Measurements from ENCODE around the gene RAVER1.
A peak's percentile ranks its signal among the peaks of the same experiment; 100 is the strongest.
"Not testable (repeated sequence)": the region's sequence is repeated elsewhere in the genome, so short reads cannot be mapped to it uniquely, and the experiment has no call there.

RAVER1 gene

DNA sequence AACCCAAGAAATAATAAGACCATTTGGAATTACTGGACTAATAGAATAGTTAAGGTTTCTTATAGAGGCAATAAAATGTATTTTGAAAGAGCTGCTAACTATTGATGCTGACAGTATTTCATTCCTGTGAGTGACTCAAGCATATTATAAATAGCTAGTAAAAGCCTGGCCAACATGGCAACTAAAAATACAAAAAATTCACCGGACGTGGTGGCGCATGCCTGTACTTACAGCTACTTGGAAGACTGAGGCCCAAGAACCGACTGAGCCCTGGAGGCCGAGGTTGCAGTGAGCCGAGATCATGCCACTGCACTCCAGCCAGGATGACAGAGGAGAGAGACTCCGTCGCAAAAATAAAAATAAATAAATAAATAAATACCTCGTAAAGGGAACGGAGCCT lies 11.5 kb upstream of the RAVER1 start:
- no peak for DNase-seq (ENCODE audit: low read depth)

DNA sequence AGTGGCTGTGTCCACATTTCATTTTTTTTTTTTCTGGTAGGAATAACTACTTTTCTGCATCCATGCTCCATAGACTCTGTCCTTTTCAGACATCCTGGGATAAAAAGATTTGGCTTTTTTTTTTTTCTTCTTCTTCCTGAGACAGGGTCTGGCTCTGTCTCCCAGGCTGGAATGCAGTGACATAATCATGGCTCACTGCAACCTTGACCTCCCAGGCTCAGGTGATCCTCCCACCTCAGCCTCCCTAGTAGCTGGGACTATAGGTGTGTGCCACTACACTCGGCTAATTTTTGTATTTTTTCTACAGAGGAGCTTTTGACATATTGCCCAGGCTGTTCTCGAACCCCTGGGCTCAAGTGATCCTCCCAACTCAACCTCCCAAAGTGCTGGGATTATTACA lies 10.2 kb upstream of the RAVER1 start:
- DNase-seq (ENCODE audit: low read depth): no peak

DNA sequence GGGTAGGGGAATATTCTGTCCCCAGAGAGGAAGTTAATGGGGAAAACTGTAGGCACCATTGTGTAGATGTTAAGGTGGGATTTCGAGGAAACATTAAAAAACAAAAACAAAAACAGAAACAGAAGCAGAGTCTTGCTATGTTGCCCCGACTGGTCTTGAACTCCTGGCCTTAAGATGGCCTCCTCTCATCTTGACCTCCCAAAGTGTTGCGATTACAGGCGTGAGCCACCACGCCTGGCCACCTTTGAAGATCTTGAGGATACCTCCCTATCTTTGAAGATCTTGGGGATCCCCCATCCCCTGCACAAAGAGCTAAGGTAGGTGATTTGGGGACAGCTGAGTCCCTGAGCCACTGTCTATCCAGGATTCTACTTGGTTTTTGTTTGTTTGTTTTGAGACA lies 6.6 kb upstream of the RAVER1 start:
- DNase-seq (ENCODE audit: low read depth): no peak

DNA sequence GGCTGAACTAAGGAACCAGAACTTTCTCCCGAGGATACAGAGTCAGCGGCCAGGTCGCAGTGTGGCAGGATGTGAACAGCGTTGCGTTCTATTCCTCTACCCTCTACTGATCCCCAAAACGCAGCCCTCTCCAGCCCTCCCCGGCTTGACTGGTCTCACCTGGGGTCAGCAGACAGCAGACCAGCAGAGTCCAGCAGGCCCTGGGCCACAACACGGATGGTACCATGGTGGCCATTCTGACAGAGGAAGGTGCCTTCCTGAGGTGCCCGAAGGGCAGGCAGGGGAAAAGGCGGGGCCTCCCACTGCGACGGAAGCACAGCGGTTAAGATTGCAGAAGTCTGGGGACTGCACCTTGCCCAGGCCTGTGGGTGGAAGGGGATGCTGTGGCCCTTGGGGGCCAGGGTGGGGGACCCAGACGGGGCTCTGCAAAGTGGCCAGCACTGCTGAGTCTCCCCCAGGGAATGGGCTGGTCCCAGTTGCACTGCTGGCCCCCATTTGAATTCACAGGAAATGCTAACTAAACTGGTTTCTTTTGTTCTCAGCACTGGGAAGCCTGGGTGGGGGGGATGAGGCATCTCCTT lies 6.1 kb upstream of the RAVER1 start, which contains the start of gene ICAM3:
Gene ICAM3, minus strand, starts transcription at position 245 of the 581 bp plus-strand sequence. Its CDS starts 10 bp downstream, at position 235.
- DNase-seq (ENCODE audit: low read depth): no peak

DNA sequence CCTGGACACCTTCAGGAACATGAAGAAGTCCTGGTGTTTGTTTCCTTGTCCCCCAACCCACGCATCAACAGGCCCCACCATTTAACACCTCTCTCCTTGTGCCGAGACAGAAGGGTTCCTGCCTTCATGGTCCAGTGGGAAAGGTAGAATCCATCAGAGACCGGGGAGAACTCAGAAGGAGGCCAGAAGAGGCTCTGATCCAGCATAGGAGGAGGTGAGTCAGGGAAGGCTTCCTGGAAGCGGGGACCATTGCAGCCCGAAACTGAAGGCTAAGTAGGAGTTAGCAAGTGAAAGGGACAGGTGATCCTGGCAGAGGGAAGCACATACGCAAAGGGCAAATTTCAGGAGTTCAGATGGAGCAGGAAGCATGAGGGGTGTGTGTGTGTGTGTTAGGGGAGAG lies 5.6 kb upstream of the RAVER1 start:
- DNase-seq (ENCODE audit: low read depth): no peak

DNA sequence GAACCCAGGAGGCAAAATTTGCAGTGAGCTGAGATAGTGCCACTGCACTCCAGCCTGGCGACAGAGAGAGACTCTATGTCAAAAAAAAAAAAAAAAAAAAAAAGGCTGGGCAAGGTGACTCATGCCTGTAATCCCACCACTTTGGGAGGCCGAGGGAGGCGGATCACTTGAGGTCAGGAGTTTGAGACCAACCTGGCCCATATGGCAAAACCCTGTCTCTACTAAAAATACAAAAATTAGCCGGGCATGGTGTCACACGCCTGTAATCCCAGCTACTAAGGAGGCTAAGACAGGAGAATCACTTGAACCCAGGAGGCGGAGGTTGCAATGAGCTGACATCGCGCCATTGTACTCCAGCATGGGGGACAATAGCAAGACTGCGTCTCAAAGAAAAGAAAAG lies 3.4 kb upstream of the RAVER1 start:
- DNase-seq (ENCODE audit: low read depth): not testable (repeated sequence)

DNA sequence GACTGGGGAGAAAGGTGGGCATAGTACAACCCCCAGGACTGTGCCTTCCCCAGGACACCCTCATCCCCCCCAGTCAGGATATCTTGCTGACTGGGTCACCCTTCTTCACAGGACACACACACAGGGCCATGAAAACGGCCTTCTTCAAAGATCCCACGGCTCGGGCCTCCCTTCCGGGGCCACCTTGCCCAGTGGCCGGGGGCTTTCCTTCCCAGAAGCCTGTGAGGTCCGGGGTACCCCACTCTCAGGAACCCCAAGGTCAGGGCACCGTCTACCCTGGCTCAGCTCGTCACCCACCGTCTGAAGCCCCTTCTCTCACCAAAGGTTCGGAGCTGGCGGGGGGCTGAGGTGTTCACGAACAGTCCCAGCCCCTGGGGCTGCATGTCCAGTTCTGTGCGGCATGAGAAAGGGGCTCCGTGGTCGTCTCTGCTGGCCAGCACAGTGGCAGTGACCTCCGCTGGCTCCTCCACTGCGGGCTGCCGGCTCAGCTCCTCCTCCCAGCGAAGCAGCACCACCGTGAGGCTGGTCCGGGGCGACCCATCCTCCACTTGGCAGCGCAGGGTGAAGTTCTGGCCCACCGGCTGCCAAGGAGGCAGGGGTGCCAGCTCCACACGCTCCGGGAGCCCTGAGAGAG lies 2.1 kb upstream of the RAVER1 start:
- no peak for DNase-seq (ENCODE audit: low read depth)

DNA sequence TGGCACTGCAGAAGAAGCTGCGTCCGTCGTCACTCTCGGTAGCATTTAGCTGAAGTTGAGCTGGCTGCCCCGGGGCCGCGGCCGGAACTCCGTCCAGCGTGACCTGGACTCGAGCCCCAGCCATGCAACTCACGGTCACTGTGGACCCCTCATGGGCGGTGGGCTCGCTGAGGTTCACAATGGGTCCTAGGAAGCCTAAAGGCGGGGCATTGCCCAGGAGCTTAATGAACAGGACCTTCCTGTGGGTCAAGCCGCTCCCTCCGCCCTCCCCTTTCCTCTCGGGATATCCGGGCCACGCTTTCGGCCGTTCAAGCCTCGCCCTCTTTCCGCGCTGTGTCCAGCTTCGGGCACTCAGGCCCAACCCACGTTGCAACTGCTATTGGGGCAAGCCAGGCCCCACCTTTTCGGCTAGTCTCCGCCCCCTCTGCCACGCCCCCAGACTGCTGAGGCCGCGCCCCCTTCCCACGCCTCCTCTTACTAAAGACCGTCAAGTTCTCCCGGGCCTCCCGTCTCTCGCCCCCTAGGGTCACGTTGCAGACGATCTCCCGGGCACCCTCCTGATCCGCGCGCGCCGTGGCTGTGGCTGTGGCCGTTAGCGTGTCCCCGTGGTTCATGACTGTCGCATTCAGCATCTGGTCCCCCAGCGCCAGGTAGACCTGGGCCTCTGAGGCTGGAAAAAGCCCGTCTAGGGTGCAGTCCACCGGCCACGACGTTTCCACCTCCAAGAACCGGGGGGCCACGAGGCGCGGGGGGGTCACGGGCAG lies 1.4 kb upstream of the RAVER1 start:
- DNase-seq (ENCODE audit: low read depth): peak; percentile 93

DNA sequence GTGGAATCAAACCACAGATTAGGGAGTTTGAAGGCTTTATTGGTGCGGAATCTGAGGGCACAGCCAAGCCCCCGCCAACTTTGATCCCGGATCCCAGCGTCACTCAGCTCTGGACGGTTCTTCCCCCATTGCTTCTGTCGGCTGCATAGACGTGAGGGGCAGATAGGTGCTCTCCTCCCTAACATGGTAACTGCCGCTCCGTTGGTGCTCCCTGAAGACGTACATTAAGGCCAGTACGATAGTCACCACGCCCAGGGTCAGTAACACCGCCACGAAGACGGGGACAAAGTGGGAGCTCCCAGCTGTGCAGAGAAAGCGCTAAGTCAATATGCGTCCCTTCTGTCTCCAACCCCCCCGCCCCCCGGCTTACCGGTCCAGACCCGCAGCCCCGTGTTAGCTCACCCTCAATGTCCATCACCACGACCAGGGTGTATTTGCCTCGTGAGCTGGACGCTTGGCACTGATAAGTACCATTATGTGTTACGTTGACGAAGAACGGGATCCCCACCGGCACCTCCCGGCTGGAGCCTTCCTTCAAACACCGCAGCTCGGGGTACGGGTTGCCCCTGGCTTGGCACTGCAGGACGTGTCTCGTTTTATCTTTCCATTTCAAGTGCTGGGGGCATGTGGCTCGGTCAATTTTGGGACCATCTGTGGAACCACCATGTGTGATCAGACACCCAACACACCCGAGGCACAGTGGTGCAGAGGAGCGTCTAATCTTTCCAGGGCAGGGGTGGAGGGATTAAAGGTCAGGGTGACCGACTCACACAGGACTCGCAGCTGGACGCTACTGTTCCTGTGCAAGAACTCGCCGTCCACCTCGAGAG lies 644 bp upstream of the RAVER1 start:
- no peak for DNase-seq (ENCODE audit: low read depth)

DNA sequence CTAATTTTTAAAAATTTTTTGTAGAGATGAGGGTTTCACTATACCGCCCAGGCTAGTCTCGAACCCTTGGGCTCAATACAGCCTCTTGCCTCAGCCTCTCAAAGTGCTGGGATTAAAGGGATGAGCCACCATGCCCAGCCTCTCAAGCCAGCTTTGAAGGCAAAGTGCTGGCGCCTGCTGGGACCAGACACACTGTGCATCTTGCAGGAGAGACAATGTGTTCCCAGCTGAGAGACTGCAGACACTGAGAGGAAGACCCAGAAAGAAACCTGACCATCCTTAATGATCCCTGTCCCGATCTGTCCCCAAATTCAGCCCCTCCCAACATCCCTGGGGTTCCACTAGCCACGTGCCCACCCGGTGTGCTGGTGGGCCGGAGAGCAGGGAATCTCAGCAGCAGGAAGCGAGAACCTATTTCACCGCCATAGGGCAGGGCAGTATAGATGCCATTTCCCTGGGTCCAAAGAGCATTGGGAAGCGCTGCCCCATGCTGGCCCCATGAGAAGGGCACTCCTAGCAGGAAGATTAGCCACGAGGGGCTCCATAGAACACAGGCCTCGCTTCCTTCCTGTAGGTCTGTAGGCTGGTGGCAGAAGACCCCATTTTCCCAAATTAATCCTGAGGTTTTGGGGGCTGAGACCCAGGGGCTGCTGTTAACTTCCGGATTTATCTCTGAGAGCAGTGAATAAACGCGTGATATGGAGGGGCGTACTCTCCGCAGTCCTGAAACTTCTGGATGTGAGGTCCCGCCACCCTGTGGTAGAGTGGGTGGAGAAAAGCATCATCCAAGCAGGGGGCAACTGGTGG lies 968 bp downstream of the RAVER1 start:
- DNase-seq (ENCODE audit: low read depth): no peak

DNA sequence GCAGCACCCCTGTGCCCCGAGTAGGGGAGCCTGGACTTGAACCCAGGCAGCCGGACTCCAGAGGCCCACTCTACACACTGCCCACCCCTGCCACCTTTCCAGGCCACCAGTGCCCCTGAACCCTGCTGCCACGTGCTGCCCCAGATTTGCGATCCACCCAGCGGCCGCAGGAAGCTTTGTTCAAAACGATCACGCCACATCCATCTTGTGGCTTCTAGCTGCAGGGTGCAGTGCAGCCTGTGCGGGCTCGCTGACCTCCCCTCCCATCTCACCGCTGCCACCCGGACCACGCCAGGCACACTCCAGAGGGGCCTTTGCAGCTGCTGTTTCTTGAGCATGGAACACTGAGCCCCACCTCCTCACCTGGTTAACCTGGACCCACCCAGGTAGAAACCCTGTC lies 3.8 kb downstream of the RAVER1 start:
- DNase-seq (ENCODE audit: low read depth): no peak

DNA sequence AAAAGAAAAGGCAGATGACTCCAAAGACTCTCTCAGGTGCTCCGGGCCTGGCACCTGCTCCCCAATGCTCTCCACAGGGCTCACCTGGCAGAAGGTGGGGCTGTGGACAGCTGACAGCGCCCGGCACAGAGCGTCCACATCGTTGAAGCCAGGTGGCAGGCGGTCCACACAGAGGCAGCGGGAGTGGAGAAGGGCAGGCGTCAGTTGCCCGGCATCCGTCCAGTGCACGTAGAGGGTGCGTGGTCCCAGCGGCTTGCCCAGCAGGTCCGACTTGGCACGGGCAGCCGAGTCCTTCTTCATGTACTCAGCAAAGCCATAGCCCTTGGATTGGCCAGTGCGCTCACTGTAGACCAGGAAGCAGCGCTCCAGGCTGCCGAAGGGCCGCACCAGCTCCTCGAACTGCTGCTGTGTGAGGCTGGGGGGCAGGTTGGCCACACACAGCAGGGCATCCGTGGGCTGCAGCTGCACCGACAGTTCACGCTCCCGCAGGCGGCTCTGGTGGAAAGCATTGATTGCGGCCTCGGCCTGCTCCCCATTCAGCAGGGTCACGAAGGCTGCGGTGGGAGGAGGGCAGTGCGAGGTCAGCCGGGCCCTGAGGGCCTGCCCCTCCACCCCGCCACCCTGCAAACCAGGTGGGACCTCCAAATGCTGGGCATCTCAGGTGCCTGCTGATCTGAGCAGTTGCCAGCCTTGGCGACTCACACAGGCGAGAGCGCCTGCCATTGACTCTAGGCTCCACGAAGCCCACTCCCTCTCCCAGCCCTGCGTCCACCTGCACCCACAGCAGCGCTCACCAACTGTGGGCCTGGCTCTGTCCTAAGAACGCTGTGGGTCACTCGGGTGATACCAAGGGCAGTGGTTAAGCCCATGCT lies 4.5 kb downstream of the RAVER1 start:
- DNase-seq (ENCODE audit: low read depth): no peak

DNA sequence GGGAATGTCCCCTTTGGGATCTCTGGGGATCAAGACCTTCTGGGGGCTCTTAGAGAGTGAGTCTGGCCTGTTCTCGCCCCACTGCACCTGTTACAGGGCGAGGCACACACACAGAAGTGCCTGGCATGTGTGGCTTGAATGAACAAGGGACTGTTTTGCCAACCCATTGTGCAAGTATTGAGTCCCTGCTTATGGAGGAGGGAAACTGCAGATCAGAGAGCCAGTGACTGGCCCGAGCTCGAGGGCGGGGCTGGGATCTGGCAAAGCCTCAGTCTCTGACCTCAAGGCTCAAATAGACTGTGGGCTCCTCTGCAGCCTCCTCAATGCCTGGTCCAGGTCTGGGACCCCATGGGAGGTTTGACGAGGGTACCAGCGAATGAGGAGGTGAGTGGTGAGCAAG lies 5.5 kb downstream of the RAVER1 start:
- no peak for DNase-seq (ENCODE audit: low read depth)

DNA sequence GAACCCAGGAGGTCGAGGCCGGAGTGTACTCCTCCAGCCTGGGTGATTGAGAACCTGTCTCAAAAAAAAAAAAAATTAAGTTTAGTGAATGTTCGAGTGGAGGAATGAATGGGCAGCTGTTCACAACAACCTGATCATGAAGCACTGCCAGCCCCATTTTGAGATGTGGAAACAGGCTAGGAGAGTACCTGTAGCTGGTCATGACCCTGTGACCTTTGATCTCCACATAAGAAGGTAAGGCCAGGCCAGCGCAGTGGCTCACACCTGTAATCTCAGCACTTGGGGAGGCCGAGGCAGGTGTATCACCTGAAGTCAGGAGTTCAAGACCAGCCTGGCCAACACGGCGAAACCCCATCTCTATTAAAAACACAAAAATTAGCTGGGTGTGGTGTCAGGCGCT lies 7.6 kb downstream of the RAVER1 start:
- no peak for DNase-seq (ENCODE audit: low read depth)

DNA sequence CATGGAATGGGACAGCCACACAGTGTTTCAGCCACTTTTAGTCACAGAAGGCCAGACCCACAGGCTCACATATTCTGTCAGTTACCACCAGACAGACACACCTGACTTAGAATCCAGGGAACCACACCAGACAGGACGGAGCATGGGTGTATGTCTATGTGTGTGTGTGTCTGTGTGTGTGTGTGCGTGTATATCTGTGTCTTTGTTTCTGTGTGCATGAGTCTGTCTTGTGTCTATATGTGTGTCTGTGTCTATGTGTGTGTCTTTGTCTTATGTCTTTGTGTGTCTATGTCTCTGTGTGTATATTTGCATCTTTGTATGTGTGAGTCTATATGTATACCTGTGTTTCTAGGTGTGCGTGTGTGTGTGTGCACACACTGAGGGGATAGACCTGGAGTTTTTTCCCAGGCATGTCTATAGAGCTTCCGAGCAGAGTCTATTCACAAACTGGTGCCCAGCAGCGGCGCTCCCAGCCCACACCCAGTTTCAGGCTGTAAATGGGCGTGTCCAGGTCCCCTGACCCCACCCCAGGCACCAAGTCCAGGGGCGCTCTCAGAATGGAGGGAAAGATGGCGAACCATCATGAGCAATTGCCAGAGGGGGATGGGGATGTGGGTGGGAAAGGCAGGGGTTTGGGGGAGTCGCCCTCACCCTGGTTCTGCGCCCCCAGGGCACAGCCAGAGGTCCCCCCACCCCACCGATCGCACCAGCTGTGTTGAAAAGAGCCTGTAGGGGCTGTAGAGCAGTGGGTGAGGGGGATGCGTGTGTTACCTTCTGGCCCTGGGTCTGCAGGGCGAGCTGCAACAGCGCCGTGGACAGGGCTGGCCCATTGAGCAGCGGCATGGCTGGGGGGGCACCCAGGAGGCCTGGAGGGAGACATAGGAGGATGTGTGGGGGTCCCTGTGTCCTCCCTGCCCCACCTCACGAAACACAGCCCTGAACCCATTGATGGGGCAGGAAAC lies 11.2 kb downstream of the RAVER1 start:
- DNase-seq (ENCODE audit: low read depth): no peak

DNA sequence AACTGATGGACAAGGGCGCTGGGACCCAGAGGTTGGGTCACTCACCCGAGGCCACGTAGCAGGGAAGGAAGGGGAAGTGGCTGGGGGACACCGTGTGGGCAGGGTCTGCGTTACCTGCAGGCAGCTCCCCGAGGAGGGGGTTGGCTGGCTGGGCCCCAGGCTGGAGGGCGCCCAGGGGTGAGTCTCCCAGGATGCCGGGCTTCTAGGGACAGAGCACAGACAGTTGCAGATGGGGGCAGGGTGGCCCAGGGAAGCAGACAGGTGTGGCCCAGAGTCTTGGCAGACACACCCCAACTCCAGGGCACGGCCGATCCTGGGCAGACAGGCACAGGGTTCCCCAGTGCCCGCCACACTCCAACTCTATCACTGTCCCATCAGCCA lies 11.9 kb downstream of the RAVER1 start:
- no peak for DNase-seq (ENCODE audit: low read depth)

DNA sequence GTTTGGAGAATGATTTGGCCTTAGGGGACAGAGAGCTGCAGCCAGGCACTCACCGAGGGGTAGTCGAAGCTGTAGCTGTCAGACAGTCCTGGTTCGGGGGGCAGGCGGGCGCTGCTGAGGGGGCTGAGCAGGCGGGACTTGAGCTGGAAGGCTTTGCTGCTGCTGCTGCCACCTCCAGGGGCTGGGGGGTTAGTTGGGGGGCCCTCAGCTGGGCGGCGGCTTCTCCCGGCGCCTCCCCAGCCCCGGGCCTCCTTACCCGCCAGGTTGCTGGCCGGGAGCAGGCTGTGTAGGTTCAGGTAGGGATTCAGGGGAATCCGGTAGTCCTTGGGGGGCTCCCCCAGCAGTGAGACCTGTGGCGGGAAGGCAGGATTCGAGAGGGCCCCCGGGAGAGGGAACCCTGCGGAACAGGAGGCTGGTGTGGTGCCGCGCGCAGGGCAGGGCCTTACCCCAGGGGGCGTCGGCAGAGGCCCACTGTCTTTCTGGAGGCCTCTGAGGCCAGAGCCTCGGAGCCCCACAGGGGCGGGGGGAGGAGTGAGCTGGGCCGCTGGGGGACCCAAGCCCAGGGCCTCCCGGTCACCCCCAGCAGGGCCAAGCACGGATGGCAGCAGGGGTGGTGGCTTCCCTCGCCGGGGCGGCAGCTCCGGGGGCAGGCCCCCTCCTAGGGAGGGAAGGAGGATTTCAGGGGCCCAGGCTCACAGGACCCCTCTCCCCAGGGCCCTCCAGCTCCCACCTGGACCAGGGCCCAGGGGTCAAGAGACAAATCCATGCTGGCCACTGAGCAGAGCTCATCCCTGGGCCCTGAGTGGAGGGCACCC lies 12.5 kb downstream of the RAVER1 start:
- no peak for DNase-seq (ENCODE audit: low read depth)

DNA sequence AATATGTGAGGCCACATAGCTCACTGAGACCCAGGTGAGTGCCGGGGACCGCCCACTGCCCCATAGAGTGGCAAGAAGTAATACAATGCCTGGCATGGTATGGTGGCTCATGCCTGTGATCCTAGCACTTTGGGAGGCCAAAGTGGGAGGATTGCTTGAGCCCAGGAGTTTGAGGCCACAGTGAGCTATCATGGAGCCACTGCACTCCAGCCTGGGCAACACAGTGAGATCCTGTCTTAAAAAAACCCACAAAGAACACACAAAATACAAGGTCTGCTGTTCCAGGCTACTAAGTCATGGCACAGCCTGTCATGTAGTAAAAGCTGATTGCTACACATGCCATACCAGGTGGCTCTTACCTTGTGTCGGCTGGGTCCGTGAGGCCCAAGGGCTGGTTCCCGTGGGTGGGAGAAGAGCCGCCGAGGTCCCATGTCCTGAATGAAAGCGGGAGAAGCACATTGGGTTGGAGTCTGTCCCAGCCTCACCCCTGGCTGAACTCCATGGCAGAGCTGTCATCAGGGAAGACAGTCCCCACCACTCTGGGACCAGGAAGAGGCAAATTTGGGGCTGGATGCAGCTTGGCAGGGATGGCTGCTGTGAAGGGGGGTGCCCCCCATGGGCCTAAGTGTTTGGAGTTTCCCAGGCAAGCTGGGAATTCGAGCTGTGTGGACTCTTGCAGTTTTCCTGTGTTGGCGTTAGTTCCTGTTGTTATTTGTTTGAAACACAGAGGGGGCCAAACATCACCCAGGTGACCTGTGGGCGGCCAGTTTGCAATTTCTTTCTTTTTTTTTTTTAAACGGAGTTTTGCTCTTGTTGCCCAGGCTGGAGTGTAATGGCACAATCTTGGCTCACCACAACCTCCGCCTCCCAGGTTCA lies 14.3 kb downstream of the RAVER1 start:
- DNase-seq (ENCODE audit: low read depth): no peak

All from fibroblast of the conjunctiva (primary cell).